22Rv1 (cell line): ENCODE measurements around the gene XYLT2.

Experiments
- ZFX ChIP-seq: fragments of 450-650 bp; IDR thresholded peaks from 2 replicates; pipeline ENCODE4 v1.6.1; 2017; ENCODE audit warnings: antibody characterized with exemption, borderline replicate concordance
- TF ChIP-seq, protein P1 (sequence below): fragments of 450-650 bp; IDR thresholded peaks from 2 replicates; pipeline ENCODE4 v1.5.1; 2017; ENCODE audit warnings: mild to moderate bottlenecking

DNA sequence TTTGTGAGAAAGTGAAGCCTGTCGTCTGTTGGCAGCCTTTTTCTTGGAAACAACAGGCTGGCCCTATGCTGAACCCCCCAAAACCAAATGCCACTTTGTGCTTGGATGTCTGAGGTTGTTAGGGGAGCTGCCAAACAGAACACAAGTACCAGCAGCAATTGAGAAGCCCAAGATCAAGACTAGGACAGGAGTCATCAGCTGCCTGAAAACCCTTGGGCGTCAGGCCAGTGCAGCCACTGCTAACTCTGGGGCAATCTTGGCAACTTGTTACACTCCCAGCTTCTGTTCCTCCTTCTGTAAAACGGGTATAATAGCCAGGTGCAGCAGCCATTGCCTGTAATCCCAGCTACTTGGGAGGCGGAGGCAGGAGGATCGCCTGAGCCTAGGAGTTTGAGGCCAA is 60.7 kb downstream of the XYLT2 start:
- TF ChIP-seq, protein P1, sequence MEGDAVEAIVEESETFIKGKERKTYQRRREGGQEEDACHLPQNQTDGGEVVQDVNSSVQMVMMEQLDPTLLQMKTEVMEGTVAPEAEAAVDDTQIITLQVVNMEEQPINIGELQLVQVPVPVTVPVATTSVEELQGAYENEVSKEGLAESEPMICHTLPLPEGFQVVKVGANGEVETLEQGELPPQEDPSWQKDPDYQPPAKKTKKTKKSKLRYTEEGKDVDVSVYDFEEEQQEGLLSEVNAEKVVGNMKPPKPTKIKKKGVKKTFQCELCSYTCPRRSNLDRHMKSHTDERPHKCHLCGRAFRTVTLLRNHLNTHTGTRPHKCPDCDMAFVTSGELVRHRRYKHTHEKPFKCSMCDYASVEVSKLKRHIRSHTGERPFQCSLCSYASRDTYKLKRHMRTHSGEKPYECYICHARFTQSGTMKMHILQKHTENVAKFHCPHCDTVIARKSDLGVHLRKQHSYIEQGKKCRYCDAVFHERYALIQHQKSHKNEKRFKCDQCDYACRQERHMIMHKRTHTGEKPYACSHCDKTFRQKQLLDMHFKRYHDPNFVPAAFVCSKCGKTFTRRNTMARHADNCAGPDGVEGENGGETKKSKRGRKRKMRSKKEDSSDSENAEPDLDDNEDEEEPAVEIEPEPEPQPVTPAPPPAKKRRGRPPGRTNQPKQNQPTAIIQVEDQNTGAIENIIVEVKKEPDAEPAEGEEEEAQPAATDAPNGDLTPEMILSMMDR = no peak
- TF ChIP-seq ZFX = no peak
